Suppressor macrophage treated with lipopolysaccharide for 1 hour (primary cell): ENCODE results near the gene SEPTIN12.
"Not testable (repeated sequence)": the region's sequence is repeated elsewhere in the genome, so short reads cannot be mapped to it uniquely, and the experiment has no call there.

Source experiments
- DNase-seq, 3 donors: peaks; one replicate each; pipeline ENCODE4 v3.0.0-alpha.2; 2020 to 2022

The SEPTIN12 gene

DNA sequence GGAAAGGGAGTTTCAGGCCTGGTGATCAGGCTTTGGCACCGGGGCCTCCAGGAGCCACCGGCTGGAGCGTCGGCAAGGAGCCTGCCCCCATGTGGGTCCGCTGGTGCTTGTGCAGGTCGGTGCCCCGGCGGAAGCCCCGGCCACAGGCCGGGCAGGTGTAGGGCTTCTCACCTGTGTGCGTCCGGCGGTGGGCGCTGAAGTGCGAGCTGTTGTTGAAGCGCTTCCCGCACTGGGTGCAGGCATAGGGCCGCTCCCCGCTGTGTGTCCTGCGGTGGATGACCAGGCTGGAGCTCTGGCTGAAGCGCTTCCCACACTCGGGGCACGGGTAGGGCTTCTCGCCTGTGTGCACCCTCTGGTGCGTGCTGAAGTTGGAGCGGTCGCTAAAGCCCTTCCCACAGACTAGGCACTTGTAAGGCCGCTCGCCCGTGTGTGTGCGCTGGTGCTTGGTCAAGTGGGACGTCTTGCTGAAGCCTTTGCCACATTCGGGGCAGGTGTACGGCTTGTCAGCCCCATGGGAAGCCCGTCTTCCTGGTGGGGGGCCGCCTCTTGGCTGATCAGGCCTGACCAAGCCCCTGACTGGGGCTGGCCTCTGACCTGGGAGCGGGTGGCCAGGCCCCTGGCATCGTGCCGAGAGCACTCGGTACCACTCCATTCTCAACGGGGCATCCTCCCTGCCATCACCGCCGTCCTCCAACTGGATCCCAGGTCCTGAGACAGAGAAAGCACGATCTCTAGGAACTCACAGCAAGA lies 35.6 kb downstream of the SEPTIN12 start:
- DNase-seq = no peak

DNA sequence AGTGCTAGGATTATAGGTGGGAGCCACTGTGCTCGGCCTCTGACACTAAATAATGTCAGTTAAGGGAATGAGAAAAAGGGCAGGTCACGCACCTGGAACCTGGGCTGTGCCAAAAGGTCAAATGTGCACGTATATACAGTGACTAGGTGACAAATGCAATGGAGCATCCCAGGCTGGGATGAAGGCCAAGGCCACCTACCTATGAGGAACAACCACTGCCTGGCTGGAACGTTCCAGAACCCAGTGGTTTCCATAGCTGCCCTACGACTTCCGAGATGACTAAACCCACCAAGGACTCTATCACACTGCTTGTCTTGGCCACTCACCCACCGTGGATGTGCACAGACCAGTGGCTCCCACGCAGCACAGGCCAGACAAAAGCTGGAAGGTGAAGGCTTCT lies 37.2 kb downstream of the SEPTIN12 start:
- no peak for DNase-seq

DNA sequence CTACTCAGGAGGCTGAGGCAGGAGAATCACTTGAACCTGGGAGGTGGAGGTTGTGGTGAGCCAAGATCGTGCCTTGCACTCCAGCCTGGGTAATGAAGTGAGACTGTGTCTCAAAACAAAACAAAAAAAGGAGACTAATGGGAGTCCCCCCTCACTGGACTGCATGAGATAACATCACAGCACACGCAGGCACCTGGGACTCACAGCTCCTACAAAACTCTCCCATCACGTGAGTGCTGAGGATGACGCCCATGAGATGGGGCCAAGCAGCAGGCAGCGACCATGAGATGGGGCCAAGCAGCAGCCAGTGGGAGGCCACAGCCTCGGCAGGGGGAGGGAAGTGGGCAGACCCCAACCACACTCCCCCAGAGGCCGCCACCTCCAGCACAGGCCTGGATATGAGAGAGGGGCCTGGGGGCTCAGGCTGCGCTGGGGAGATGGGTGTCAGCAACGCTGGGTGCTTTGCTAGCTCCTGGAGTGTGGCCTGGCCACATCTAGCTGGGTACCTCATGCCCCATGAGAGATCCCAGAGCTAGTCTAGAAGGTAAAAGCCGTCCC lies 38.4 kb downstream of the SEPTIN12 start:
- no peak for DNase-seq

DNA sequence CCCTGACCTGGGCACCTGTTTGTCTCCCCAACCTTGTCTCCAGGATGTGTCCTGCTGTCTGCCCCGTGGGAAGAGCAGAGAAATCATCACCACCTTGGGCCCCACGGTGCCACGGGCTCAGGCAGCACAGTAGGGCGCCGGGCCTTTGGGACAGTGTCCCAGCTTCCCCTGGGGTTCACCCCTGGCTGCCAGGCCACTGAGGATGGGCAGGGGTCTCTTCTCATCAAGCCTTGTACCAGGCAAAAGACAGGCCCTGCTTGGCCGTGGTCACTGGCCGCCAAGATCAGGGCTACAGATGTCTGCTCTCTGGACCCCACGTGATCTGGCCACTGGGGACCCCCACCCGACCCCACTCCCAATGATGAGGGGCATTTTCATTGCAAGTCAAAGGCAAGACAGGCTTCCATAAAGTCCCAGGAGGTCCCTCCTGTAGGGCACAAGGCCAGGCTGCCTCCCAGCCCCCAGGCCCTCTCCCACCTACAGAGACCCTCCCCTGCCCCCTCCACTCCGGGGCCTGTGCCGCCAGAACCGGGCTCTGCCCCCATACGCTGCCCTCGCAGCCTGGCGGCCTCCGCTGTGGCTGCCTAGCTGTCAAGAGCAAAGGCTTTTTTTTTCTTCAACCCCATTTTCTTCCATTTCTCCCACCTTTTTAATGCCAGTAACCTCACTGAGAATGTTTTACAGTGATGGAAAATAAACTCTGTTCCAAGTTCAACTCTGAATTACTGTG lies 39.3 kb downstream of the SEPTIN12 start:
- no peak for DNase-seq

DNA sequence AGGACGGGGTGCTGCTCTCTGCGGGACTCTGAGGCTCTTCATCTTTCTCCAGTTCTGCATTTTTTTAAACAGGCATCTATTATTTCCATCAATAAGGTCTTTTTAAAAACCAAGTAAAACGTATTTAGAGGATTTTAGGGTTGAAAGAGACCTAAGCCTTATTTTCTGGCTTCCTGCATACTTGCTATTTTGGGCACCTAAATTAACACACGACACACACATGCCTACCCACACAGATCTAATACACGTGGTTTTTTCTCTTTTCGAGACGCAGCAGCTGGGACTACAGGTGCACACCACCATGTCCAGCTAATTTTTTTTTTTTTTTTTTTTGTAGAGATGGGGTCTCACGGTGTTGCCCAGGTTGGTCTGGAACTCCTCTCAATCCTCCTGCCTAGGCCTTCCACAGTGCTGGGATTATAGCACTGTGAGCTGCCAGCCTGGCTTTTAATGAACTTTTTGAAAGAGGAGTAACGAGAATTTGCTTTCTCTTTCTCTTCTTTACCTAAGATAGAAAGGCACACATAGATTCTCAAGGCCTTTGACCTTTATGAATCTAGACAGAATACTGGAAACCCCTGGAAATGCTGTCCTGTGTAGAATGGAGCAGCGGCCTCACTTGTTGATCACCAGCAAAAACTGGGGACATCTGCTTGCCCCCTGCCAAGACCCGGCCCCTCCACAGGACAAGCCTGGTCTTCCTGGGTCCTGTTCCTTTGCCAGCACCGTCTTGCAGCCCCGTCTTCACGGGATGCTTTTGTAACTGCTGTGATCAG lies 40.1 kb downstream of the SEPTIN12 start:
- DNase-seq = no peak

DNA sequence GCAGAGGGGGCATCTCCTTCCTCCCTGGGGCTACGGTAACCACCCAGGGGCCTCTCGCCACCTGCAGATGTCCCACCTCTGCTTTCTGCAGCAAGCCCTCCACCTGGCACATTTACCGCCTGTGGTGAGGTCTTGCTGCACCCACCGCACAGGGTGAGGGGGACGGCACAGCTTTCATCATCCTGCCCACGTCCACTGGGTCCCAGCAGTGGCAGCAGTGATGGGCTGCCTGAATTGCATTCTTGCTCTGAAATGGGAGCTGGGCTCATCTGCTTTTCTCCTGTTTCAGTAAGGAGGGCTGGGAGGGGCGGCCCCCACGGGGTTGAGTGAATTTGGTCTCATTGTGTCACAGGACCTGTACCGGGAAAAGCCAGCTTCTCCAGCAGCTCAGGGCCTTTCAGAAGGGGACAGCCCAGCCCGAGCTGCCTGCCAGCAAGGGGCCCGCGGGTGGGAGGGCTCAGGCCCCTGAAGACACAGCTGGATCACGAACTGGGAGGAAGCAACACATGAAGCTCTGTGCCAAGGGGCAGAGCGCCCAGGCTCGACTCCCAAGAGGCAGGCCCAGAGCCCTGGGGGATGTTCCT lies 41.1 kb downstream of the SEPTIN12 start:
- no peak for DNase-seq

DNA sequence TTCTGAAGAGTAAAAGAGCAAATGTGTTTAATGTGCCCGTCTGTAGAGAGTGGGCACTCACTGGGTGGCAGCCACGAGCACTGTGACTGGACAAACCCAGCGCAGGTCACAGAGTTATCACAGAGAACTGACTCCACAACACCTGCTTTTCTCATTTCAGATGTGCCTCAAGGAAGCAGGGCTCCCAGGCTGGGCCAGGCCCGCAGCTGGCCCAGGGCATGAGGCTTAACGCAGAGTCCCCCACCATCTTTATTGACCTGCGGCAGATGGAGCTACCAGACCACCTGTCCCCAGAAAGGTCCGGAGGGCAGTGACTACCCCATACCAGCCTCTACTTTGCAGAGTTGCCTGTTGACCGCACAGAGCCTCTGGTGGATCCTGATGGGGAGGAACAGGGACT lies 41.9 kb downstream of the SEPTIN12 start:
- no peak for DNase-seq

DNA sequence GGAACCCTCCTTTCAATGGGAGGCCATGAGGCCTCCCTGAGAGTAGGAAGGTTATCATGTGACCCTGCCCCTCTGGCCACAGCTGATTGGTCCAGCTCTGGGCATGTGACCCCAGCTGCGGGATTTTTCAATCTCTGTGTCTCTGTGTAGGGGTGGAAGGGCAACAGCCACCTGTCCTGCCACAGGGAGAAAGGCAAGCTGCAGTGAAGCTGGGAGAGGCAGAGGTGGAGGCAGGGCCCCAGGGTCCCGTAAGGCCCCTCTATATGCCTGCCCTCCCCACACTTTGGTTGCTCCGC lies 42.9 kb downstream of the SEPTIN12 start:
- no peak for DNase-seq

DNA sequence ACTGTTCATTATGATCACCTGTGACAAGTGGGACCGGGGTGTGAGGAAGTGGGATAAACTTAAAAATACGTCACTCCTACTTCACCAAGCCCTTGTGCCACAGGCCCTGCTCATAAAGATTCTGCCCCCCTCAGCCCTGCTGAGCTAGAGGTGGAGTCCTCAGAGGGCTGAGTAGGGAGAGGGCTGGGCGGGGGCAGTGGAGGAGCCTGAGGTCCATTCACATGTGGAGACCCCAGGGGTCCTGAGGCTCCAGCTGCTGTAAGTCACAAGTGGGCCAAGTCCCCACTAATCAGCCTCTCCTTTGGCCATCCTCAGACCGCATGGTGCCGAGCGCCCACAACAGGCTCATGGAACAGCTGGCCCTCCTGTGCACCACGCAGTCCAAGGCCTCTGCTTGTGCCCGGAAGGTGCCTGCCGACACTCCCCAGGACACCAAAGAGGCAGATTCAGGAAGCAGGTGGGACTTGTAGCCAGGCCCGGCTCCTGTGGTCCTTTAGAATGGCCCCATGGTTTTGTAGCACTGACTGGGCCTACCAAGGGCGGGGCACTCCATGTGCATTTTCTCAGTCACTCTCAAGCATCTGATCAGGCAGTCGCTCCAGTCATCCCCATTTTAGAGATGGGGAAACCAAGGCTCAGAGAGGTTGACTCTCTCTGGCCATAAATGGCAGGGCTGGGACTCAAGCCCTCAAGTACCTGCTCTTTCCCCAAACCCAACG lies 43.4 kb downstream of the SEPTIN12 start:
- no peak for DNase-seq

DNA sequence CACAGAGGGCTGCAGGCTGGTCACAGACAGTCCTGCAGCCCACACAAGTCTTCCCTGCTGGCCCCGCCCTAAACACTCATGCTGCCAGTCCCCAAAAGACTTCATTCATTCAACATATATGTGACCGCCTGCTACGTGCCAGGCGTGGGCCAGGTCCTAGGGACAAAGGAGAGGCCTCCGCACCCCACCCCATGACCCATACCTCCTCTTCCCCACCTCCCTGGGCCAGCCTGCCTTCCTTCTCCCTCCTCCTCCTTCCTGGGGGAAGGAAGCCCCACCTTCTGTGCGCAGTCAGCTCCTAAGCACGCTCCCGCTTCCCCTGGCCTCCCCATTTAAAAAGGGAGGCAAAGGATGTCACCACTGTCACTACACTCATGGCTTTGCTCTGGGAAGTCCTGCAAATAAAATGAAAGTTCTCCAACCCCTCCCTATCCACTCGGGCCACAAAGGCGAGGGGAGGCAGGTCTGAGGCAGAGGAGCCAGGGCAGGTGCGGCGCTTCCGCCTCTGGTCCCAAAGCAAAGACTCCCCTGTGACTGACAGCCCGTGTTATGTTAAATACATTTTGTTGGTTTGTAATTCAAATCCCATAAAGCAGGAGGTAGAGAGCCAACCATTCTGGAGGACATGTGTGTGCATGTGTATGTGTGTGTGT lies 44.8 kb downstream of the SEPTIN12 start:
- DNase-seq = peak in 1 of 3 donors; percentile 15

DNA sequence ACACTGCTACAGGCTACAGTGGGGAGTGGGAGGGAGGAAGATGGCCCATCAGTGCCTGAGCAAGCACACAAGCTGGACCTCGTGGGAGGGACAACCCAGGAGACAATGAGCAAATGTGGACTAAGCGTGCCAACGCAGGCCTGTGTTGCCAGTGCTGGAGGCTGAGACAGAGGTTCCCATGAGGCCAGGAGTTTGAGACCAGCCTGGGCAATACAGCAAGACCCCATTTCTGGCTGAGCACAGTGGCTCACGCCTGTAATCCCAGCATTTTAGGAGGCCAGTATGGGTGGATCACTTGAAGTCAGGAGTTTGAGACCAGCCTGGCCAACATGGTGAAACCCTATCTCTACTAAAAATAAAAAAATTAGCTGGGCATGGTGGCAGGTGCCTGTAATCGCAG lies 49.8 kb downstream of the SEPTIN12 start:
- not testable (repeated sequence) for DNase-seq

DNA sequence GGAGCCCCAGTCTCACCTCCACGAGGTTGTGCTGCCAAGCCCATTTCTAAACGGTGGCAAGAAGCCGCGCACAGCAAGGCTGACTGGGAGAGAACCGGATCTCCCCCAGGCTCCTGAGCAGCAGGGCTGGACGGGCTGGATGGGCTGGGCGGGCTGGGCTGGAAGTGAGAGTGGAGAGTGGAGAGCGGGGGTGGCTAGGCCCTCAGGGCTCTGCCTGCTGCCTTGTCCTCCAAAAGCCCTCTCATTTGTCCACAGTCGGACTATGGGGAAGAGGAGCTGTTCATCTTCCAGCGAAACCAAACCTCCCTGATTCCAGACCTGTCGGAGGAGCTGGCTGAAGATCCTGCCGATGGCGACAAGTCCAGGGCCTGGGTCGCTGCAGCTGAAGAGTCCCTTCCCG lies 50.6 kb downstream of the SEPTIN12 start:
- DNase-seq = no peak

DNA sequence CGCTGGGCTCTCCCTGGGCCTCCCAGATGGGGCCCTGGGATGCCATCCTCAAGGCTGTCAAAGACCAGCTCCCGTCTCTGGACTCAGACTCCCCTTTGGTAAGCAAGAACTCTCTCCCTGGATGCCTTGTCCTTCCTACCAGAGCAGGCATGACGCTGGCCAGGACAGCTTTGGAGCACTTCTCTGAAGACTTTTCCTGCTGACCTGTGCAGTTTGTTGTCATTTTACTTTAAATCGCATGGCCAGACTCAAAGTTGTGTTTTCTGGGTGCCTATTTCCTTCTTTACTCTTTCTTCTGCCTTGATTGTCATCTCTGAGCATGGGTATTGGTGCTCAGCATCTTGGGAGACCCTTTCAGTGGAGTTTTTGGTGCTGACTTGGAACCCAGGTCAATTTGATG lies 51.6 kb downstream of the SEPTIN12 start:
- DNase-seq = no peak

DNA sequence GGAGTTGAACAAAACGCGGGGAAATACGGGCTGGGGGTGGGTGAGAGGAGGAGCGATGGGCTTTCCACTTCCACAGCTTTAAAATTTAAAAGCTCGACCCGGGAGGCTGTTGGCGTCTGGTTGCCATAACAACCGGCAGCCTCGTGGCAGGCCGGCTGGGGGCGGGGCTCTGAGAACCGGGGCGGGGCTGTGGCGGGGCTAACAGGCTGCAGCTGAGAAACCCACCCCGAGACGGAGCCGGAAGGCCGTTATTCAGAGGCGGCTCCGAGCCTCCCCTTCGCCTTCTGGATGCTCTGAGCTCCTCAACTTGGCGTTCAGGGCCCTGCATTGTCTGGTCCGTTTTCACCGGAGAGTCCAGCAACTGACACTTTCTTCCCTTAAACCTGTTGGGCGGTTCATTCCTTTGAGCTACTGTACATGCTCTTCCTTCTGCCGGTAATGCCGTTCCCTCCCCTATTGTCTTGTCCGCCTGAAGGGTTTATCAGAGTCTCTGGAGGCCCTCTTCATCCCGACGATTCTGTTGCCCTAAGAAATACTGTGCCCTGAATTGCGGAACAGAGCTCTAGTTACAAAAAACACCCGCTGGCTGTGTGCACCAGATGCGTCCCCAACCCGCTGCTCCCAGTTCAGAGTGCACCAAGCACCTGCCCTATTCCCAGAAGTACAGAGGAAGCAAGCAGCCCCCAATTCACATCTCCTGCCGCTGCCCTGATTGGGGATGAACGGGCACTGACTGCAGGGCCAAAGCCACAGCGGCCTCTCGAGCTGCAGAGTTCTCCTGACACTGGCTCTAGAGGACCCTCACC lies 53.2 kb downstream of the SEPTIN12 start:
- peak; percentile 85 to 95 (median 94) for DNase-seq

DNA sequence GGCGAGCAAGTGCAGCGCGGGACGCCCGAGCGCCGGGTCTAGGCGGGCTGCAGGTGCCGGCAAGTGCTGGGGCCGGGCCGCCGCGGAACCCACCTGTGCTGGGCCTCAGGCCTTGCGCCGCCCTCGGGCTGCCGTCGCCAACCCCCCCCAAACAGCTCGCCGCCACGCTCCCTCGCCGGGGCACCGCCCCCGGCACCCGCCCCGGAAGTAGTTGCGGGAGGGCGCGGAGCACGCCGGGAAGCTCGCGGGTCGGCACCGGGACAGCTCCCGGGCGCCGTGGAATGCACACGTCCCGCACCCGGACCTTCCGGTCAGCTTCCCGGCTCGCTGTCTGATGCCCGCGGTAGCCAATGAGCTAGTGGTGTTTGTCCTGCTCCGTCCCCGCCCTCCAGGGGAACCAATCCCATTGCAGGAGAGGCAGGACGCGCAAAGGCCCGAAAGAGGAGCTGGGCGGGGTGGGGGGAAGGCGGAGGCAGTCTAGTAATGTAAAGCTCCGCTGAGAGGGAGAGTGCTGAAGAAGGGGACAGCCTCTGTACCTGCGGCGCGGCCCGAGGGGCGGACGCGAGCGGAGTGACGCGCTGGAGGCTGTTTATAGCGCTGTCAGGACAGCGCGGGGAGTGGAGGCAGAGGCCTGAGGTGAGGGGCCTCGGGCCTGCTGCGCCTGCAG lies 53.9 kb downstream of the SEPTIN12 start, which contains the start of the genes ANKS3 and DNAAF8:
Gene ANKS3, minus strand, starts transcription at position 209 of the 667 bp plus-strand sequence. CDS start 4,122 bp downstream, outside the sequence.
Gene DNAAF8, plus strand, starts transcription at position 475 of the 667 bp plus-strand sequence. CDS start 1,978 bp downstream, outside the sequence.
- peak; percentile 97 to 98 (median 97) for DNase-seq

DNA sequence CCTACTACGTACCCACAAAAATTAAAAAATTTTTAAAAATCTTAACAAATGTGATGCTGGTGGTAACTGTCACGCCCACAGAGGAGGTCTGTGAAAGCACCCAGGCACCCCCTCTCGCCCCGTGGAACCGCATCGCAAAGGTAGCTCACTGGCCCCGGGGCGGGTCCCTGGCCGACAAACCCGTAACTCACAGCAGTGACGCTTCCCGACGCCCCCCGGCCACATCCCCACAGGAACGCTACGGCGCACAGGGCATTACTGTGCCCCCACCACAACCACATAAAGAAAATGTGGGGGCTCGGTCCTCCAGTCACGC lies 54.4 kb downstream of the SEPTIN12 start:
- peak in 1 of 3 donors; percentile 20 for DNase-seq

DNA sequence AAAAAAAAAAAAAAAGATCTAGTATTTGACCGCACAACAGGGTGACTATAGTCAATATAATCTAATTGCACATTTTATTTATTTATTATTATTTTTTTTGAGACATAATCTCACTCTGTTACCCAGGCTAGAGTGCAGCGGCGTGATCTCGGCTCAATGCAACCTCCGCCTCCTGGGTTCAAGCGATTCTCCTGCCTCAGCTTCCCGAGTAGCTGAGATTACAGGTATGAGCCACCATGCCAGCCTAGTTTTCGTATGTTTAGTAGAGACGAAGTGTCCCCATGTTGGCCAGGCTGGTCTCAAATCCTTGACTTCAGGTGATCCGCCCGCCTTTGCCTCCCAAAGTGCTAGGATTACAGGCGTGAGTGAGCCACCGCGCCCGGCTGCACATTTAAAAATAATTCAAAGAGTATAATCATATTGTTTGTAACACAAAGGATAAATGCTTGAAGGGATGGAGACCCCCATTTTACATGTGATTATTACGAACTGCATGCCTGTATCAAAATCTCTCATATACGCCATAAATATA lies 54.9 kb downstream of the SEPTIN12 start:
- no peak for DNase-seq

DNA sequence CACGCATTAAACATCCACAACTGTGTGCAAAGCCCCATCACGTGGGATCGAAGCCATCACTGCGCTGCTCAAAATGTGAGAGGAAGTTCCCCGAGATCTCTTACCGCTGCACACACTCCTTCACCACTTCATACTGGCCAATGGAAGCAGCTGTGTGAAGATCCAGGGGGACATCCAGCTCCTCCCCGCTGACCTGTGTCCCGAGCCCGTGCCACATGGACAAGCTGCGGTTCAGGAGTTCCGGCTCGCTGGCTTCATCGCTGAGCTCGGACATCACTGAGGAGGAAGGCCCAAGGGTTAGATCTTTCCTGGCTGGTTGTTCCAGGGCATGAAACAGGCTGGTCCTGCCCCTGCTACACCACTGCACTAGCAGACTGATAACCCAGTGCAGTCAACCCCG lies 58.3 kb downstream of the SEPTIN12 start:
- DNase-seq = no peak

DNA sequence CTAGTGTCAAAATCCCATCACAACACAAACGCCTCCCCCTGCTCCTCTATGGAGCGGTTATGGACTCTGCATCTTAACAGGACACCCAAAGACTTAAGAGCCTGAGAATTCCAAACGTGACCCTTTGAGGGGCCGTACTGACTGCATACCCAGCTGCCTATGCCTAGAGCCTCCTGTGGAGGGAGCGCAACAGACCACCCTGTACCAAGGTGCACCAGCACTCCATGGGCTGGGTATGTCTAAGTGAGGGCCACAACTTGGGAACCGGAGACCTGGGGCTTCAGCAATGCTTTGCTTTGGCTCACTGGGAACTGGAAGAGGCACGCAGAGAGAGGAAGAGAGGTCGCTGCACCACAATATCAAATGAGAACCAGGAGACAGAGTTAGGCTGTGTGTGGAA lies 59.5 kb downstream of the SEPTIN12 start:
- no peak for DNase-seq
